Vagina (tissue), 2 donors: Measurements from ENCODE around the gene FANK1.

ENCODE experiments used
- POLR2A ChIP-seq, 2 donors: fragments of 450-650 bp; IDR thresholded peaks; one replicate each; pipeline ENCODE4 v1.6.1; 2017; ENCODE audit warnings: antibody characterized with exemption in 2 of 2, mild to moderate bottlenecking in 2 of 2, moderate library complexity in 2 of 2
- POLR2AphosphoS5 ChIP-seq, 2 donors: sonication (generic); formaldehyde crosslinking; IDR thresholded peaks; one replicate each; pipeline ENCODE4 v1.9.0; 2017; ENCODE audit warnings: antibody characterized with exemption in 2 of 2, mild to moderate bottlenecking in 2 of 2, low read depth in 1 of 2; ENCODE audit not compliant: insufficient read depth in 1 of 2
- TF ChIP-seq, protein P1 (sequence below), 3 experiments: fragments of 450-650 bp in 2 of 3; fragments of 200-600 bp in 1 of 3; sonication (generic) in 1 of 3; IDR thresholded peaks; one replicate each; pipeline ENCODE4 v1.5.1; 2017 to 2019; ENCODE audit warnings: antibody characterized with exemption in 3 of 3, mild to moderate bottlenecking in 2 of 3, moderate library complexity in 2 of 3

DNA sequence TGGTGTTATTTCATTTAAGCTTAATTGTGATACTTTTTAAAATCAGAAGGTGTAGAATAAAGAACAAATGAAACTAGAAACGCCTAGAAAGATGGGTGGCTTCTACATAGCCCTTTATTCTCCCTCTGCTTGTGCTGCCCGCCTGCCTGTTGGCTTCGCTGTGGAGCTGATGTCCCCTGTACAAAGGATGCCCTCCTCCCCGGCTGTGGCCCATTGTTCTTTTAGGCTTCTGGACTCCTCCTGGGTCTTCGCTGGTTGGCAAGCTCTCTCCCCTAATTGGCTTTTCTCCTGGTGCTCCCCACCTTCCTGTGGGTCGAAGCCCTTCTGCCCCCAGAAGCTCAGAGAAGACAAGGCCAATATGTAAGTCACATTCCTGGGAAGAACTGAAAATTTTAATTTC is 98.2 kb downstream of the FANK1 start:
- TF ChIP-seq, protein P1, sequence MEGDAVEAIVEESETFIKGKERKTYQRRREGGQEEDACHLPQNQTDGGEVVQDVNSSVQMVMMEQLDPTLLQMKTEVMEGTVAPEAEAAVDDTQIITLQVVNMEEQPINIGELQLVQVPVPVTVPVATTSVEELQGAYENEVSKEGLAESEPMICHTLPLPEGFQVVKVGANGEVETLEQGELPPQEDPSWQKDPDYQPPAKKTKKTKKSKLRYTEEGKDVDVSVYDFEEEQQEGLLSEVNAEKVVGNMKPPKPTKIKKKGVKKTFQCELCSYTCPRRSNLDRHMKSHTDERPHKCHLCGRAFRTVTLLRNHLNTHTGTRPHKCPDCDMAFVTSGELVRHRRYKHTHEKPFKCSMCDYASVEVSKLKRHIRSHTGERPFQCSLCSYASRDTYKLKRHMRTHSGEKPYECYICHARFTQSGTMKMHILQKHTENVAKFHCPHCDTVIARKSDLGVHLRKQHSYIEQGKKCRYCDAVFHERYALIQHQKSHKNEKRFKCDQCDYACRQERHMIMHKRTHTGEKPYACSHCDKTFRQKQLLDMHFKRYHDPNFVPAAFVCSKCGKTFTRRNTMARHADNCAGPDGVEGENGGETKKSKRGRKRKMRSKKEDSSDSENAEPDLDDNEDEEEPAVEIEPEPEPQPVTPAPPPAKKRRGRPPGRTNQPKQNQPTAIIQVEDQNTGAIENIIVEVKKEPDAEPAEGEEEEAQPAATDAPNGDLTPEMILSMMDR (IDR thresholded peaks at IDR 0.05) = no peak
- TF ChIP-seq POLR2A (IDR thresholded peaks at IDR 0.05) (no peak), POLR2AphosphoS5 (IDR thresholded peaks at IDR 0.05; ENCODE audit: insufficient read depth in 1 of 2, low read depth in 1 of 2) (no peak)
